Measurements from ENCODE around the gene SLC39A3. TPM values are rescaled to one million over a fixed set of nuclear protein-coding genes. Genes with fewer than 3 reads are reported as not detected.

Gene SLC39A3, protein sequence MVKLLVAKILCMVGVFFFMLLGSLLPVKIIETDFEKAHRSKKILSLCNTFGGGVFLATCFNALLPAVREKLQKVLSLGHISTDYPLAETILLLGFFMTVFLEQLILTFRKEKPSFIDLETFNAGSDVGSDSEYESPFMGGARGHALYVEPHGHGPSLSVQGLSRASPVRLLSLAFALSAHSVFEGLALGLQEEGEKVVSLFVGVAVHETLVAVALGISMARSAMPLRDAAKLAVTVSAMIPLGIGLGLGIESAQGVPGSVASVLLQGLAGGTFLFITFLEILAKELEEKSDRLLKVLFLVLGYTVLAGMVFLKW
- 28.1 and 30.7 TPM in 2 replicates for total RNA-seq

GRCh38 chr19:2739602-2740313, at the start of gene SLC39A3:
Gene SLC39A3, minus strand, starts transcription at chr19:2740017. Its CDS starts 2,760 bp downstream, at chr19:2737257.

DNA sequence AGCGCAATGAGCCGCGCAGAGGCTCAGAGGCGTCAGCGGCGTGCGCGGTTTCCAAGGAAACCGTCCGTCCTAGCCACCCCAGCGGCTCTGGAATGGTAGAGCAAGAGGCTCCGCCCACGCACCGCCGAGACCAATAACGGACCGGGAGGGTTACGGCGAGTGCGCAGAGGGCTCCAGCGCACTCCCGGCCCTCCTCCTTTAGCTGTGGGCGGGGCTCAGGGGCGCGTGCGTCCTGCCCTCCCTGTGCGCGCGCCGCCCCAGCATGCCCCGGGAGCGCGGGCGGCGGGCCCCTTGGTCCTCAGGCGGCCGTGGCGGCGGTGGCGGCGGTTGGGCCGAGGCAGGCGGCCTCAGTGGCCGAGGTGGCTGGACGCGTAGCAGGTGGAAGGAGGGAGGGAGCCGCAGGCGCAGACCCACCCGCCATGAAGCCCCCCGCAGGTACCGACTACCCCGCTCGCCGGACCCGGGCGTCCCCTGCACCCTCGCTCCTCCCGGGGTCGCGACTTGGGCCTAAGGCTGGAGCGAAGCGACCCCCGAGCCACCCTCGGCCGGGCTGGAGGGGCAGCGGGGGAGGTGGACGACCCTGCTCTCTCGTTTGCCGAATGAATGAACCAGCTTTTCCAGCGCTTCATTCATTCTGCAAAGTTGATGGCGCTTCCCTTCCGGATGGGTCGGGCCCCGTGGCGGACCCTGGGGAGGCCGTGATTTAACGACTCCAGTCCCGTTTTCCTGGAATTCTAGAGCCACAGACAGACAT, 45.6 kb upstream of the SLC39A3 start, which contains the start of gene THOP1:
TSS of gene THOP1 (plus strand) at position 260 of the 754 bp plus-strand sequence. CDS start at position 420, 160 bp downstream.

DNA sequence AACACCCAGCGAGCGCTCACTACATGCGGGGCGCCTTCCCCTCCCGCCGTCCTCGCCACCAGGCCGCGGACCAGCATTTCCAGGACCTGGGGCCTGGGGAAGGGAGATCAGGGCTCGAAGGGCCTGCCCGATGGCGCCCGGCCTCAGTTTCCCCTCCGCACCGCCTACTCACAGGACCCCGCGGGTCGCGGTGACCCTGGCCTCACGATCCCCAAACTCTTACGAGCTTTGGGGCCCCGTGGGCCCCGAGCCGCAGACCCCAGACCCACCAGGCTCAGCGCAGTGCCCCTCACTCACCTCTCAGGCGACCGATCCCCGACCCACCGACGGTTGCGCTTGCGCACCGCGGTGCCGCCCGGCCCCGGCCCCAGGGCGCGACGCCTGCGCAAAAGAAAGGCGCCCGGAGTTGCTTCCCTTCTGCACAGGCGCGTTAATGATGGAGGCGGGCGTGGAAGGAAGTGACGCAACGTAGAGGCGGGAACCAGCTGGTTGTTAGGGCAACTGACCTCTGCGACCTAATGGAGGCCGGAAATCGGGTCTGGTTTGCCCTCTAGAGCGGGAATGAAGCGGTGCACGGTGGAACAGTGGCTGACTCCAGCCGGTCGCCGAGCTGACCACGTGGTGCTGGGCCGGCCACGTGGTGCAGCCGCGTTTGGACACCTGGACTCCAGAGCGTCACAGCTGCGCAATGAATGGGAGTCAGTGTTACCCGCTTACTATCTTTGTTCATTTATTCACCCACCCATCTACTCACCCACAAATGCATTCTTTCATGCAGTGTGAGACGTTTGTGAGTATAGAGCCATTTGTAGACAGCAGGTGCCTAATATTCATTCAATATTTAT, 43.3 kb upstream of the SLC39A3 start, which contains the start of gene SGTA:
TSS of gene SGTA (minus strand) at position 338 of the 845 bp plus-strand sequence. CDS start 14,205 bp downstream, outside the sequence.

GRCh38 chr19:2720777-2721569, 18.8 kb downstream of the SLC39A3 start, which contains the start of gene DIRAS1:
Gene DIRAS1, minus strand, starts transcription at chr19:2721372. Its CDS starts 3,566 bp downstream, at chr19:2717806.

GRCh38 chr19:2702170-2703076, 37.4 kb downstream of the SLC39A3 start, which contains the start of gene GNG7:
Gene GNG7, minus strand, starts transcription at chr19:2702694. Its CDS starts 182,006 bp downstream, at chr19:2520688.

Other genes starting within 250 kb of the SLC39A3 start
- under 0.01 and 0.37 TPM in 2 replicates for gene GNG7, start 37.3 kb downstream of the SLC39A3 start, total RNA-seq
- 1.9 and 4.2 TPM in 2 replicates for gene DIRAS1, start 18.6 kb downstream of the SLC39A3 start, total RNA-seq
- gene SGTA, start 43.3 kb upstream of the SLC39A3 start, total RNA-seq = 29.7 and 38.3 TPM in 2 replicates
- gene THOP1, start 45.5 kb upstream of the SLC39A3 start, total RNA-seq = 101 and 173 TPM in 2 replicates
- gene ZNF554, start 79.9 kb upstream of the SLC39A3 start, total RNA-seq = 1.9 and 3.6 TPM in 2 replicates
- 5.9 and 12.1 TPM in 2 replicates for gene ZNF555, start 101.5 kb upstream of the SLC39A3 start, total RNA-seq
- 0.12 and 0.22 TPM in 2 replicates for gene ZNF556, start 127.3 kb upstream of the SLC39A3 start, total RNA-seq
- gene ZNF57, start 160.9 kb upstream of the SLC39A3 start, total RNA-seq = 4.0 and 4.6 TPM in 2 replicates
- gene ZNF77, start 205.0 kb upstream of the SLC39A3 start, total RNA-seq = 4.7 and 5.4 TPM in 2 replicates
- gene TLE6, start 237.5 kb upstream of the SLC39A3 start, total RNA-seq = 0.12 and 0.33 TPM in 2 replicates

Measured in uterine smooth muscle cell (primary cell).